Nephron (organoid): ENCODE measurements around the gene TBX15.
"Not testable (repeated sequence)": the region's sequence is repeated elsewhere in the genome, so short reads cannot be mapped to it uniquely, and the experiment has no call there.

ENCODE experiments used
- H3K27ac Mint-ChIP-seq, 3 experiments: 2 replicates each; pipeline ENCODE4 v1.8.0; 2020; ENCODE audit warnings: mixed read lengths in 3 of 3, mild to moderate bottlenecking in 2 of 3, moderate library complexity in 1 of 3
- H3K27me3 Mint-ChIP-seq: 2 replicates; pipeline ENCODE4 v1.8.0; 2021; ENCODE audit warnings: low read depth, mild to moderate bottlenecking, moderate library complexity, mixed read lengths
- H3K36me3 Mint-ChIP-seq: 2 replicates; pipeline ENCODE4 v1.8.0; 2020; ENCODE audit warnings: low read depth, mixed read lengths
- H3K4me1 Mint-ChIP-seq: 2 replicates; pipeline ENCODE4 v1.8.0; 2020; ENCODE audit warnings: mixed read lengths
- H3K4me3 Mint-ChIP-seq, 3 experiments: 2 replicates each; pipeline ENCODE4 v1.8.0; 2020; ENCODE audit warnings: mild to moderate bottlenecking in 3 of 3, mixed read lengths in 3 of 3, moderate library complexity in 2 of 3
- H3K9me3 Mint-ChIP-seq: 2 replicates; pipeline ENCODE4 v1.8.0; 2020; ENCODE audit warnings: mixed read lengths
- TF ChIP-seq, protein P1 (sequence below), 3 experiments: fragments of 200-600 bp; sonication (generic); IDR thresholded peaks; one replicate each; pipeline ENCODE4 v1.5.0; 2021; ENCODE audit warnings: antibody characterized with exemption in 3 of 3; ENCODE audit not compliant: unreplicated experiment in 3 of 3

The TBX15 gene

DNA sequence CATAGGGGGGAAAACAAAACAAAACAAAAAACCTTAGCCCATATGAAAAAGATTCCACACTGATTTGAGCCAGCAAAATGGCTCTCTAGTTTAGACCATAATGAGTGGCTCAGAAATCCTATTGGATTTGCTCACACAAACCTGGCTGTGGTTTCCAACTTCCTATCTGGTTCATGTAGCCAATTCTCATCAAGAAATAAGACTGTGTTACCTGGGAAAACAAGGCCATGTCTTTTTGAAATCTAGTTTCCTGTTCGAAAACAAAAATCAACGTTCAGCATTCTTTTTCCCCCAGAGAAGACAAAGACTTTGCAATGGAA is 69.2 kb downstream of the TBX15 start:
- TF ChIP-seq, protein P1, sequence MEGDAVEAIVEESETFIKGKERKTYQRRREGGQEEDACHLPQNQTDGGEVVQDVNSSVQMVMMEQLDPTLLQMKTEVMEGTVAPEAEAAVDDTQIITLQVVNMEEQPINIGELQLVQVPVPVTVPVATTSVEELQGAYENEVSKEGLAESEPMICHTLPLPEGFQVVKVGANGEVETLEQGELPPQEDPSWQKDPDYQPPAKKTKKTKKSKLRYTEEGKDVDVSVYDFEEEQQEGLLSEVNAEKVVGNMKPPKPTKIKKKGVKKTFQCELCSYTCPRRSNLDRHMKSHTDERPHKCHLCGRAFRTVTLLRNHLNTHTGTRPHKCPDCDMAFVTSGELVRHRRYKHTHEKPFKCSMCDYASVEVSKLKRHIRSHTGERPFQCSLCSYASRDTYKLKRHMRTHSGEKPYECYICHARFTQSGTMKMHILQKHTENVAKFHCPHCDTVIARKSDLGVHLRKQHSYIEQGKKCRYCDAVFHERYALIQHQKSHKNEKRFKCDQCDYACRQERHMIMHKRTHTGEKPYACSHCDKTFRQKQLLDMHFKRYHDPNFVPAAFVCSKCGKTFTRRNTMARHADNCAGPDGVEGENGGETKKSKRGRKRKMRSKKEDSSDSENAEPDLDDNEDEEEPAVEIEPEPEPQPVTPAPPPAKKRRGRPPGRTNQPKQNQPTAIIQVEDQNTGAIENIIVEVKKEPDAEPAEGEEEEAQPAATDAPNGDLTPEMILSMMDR (IDR thresholded peaks at IDR 0.05; ENCODE audit: unreplicated experiment in 3 of 3): no peak
- H3K4me3 Mint-ChIP-seq: no peak overlapping the region
- no peaks in the 10 kb centered on the region for H3K9me3 Mint-ChIP-seq
- no peaks in the 10 kb centered on the region for H3K27me3 Mint-ChIP-seq
- peaks cover 33% of the 10 kb centered on the region for H3K36me3 Mint-ChIP-seq
- no peaks in the 10 kb centered on the region for H3K4me1 Mint-ChIP-seq
- peak overlapping the region in 1 of 3 experiments; percentile 28 for H3K27ac Mint-ChIP-seq

GRCh38 chr1:118918230-118918939 is 69.8 kb downstream of the TBX15 start:
- Mint-ChIP-seq H3K27ac (peak overlapping the region in 1 of 3 experiments; percentile 28), H3K4me3 (no peak overlapping the region), H3K27me3 (no peaks in the 10 kb centered on the region), H3K4me1 (no peaks in the 10 kb centered on the region), H3K9me3 (no peaks in the 10 kb centered on the region), H3K36me3 (peaks cover 33% of the 10 kb centered on the region)
- TF ChIP-seq, protein P1 (IDR thresholded peaks at IDR 0.05; ENCODE audit: unreplicated experiment in 3 of 3): no peak

- not testable (repeated sequence) for H3K4me3 Mint-ChIP-seq, H3K27ac Mint-ChIP-seq, H3K4me1 Mint-ChIP-seq, H3K9me3 Mint-ChIP-seq, H3K27me3 Mint-ChIP-seq
- peaks cover 37% of the 10 kb centered on the region for H3K36me3 Mint-ChIP-seq
Observed at GRCh38 chr1:118916346-118916745, 71.8 kb downstream of the TBX15 start.

- Mint-ChIP-seq H3K4me1 (no peaks in the 10 kb centered on the region), H3K9me3 (no peaks in the 10 kb centered on the region), H3K4me3 (no peak overlapping the region), H3K36me3 (peaks cover 33% of the 10 kb centered on the region), H3K27me3 (peaks cover under 1% of the 10 kb centered on the region), H3K27ac (no peak overlapping the region)
- TF ChIP-seq, protein P1 (IDR thresholded peaks at IDR 0.05; ENCODE audit: unreplicated experiment in 3 of 3): no peak
Observed at GRCh38 chr1:118914379-118915161, 73.6 kb downstream of the TBX15 start.

- Mint-ChIP-seq H3K4me3 (no peak overlapping the region), H3K27me3 (peaks cover 3% of the 10 kb centered on the region), H3K36me3 (peaks cover 28% of the 10 kb centered on the region), H3K27ac (no peak overlapping the region), H3K4me1 (no peaks in the 10 kb centered on the region), H3K9me3 (no peaks in the 10 kb centered on the region)
- TF ChIP-seq, protein P1 (IDR thresholded peaks at IDR 0.05; ENCODE audit: unreplicated experiment in 3 of 3): no peak
Observed at GRCh38 chr1:118913818-118914217, 74.3 kb downstream of the TBX15 start.

DNA sequence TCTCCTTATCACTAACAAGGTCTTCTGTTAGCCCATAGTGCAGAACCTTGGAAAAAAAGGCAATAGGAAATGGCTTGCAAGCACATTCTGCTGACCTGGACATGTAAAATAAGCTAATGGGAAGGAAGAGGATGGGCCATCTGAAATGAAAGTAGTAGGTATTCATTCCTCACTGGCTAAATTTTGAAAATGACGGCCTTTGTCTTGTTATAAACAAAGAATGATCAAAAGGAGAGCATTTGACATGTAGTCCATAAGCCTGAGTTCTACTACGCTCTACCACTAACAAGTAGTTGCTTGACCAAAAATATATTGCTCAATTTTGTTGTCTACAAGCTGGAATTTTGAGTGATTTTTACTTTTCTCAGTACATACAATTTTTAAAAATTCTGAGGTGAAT is 75.6 kb downstream of the TBX15 start:
- H3K4me3 Mint-ChIP-seq: no peak overlapping the region

More for the DNA sequence above, 75.6 kb downstream of the TBX15 start:
- TF ChIP-seq, protein P1 (IDR thresholded peaks at IDR 0.05; ENCODE audit: unreplicated experiment in 3 of 3): no peak
- peaks cover 3% of the 10 kb centered on the region for H3K27me3 Mint-ChIP-seq
- H3K36me3 Mint-ChIP-seq: peaks cover 24% of the 10 kb centered on the region
- no peak overlapping the region for H3K27ac Mint-ChIP-seq
- no peaks in the 10 kb centered on the region for H3K9me3 Mint-ChIP-seq
- H3K4me1 Mint-ChIP-seq: no peaks in the 10 kb centered on the region
